ENCODE results near the gene C4B.

DNA sequence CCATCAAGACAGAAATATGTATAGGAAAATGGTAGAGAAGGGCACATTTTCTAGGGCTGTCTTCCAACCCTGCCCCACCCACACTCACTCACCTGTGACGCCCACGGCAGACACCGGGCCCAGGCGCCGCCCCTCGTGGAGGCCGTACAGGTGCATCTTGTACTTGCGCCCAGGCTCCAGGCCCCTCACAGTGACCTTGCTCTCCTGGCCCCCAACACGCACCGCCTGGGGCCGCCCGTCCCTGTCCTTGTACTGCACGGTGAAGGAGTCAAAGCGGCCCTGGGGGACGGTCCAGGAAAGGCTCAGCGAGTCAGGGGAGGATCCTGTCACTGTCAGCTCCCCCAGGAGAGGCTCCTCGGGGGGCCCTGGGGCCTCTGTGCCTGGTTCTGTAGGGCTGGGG is 43.4 kb downstream of the C4B start:
- TF ChIP-seq, protein P1, sequence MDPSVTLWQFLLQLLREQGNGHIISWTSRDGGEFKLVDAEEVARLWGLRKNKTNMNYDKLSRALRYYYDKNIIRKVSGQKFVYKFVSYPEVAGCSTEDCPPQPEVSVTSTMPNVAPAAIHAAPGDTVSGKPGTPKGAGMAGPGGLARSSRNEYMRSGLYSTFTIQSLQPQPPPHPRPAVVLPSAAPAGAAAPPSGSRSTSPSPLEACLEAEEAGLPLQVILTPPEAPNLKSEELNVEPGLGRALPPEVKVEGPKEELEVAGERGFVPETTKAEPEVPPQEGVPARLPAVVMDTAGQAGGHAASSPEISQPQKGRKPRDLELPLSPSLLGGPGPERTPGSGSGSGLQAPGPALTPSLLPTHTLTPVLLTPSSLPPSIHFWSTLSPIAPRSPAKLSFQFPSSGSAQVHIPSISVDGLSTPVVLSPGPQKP (IDR thresholded peaks at IDR 0.05; ENCODE audit: low read depth, low read length), result no peak
- TF ChIP-seq USF2 (IDR thresholded peaks at IDR 0.05) (no peak), CEBPB (IDR thresholded peaks at IDR 0.05) (no peak), HOXB5 (CRISPR knock-in tag; IDR thresholded peaks at IDR 0.05) (no peak), EP300 (IDR thresholded peaks at IDR 0.05) (no peak), SMC3 (IDR thresholded peaks at IDR 0.05) (no peak), PBX3 (IDR thresholded peaks at IDR 0.05) (no peak), RAD21 (conservative IDR thresholded peaks at IDR 0.05 in 1 of 2, IDR thresholded peaks at IDR 0.05 in 1 of 2) (no peak), RCOR1 (IDR thresholded peaks at IDR 0.05; ENCODE audit: low read depth, low read length) (no peak), POLR2A (IDR thresholded peaks at IDR 0.05; ENCODE audit: low read length) (no peak), ZNF302 (CRISPR knock-in tag; IDR thresholded peaks at IDR 0.05) (no peak), MYC (IDR thresholded peaks at IDR 0.05; ENCODE audit: borderline replicate concordance, low read length) (no peak)
- TF ChIP-seq, protein P2, sequence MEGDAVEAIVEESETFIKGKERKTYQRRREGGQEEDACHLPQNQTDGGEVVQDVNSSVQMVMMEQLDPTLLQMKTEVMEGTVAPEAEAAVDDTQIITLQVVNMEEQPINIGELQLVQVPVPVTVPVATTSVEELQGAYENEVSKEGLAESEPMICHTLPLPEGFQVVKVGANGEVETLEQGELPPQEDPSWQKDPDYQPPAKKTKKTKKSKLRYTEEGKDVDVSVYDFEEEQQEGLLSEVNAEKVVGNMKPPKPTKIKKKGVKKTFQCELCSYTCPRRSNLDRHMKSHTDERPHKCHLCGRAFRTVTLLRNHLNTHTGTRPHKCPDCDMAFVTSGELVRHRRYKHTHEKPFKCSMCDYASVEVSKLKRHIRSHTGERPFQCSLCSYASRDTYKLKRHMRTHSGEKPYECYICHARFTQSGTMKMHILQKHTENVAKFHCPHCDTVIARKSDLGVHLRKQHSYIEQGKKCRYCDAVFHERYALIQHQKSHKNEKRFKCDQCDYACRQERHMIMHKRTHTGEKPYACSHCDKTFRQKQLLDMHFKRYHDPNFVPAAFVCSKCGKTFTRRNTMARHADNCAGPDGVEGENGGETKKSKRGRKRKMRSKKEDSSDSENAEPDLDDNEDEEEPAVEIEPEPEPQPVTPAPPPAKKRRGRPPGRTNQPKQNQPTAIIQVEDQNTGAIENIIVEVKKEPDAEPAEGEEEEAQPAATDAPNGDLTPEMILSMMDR (IDR thresholded peaks at IDR 0.05), result no peak
